Esophagus muscularis mucosa (tissue), 4 donors: Measurements from ENCODE around the gene TBC1D8. TPM values are rescaled to one million over a fixed set of nuclear protein-coding genes. Genes with fewer than 3 reads are reported as not detected.

Experiments used
- DNase-seq: peaks from one replicate; pipeline ENCODE4 v3.0.0-alpha.2; 2017; ENCODE audit errors: extremely low spot score
- H3K27ac ChIP-seq, 4 donors: fragments of 200-600 bp; sonication (generic); replicated peaks in 1 of 4; 1 replicate in 3 of 4; 2 replicates in 1 of 4; pipeline ENCODE4 v1.5.1; 2016 to 2019; ENCODE audit warnings: mild to moderate bottlenecking in 1 of 4
- H3K27me3 ChIP-seq, 4 donors: fragments of 200-600 bp; sonication (generic); one replicate each; pipeline versions ENCODE4 v1.5.1 to v1.6.0; 2016 to 2019
- H3K36me3 ChIP-seq, 4 donors: fragments of 200-600 bp; sonication (generic); one replicate each; pipeline ENCODE4 v1.5.1; 2016 to 2019
- H3K4me1 ChIP-seq, 4 donors: fragments of 200-600 bp; sonication (generic); one replicate each; pipeline ENCODE4 v1.5.1; 2016 to 2019
- H3K4me3 ChIP-seq, 4 donors: fragments of 200-600 bp; sonication (generic); 1 replicate in 2 of 4; 2 replicates in 2 of 4; pipeline ENCODE4 v1.5.1; 2016 to 2019; ENCODE audit warnings: mild to moderate bottlenecking in 4 of 4, moderate library complexity in 1 of 4
- H3K9me3 ChIP-seq, 4 donors: fragments of 200-600 bp; sonication (generic); 1 replicate in 3 of 4; 2 replicates in 1 of 4; pipeline ENCODE4 v1.5.1; 2016 to 2019
- EP300 ChIP-seq: sonication (generic); formaldehyde crosslinking; IDR thresholded peaks from one replicate; pipeline ENCODE4 v1.6.1; 2017; ENCODE audit warnings: antibody characterized with exemption
- POLR2A ChIP-seq: fragments of 450-650 bp; IDR thresholded peaks from one replicate; pipeline ENCODE4 v1.6.1; 2017; ENCODE audit warnings: antibody characterized with exemption, moderate library complexity, mild to moderate bottlenecking, low read depth
- POLR2AphosphoS5 ChIP-seq, 2 donors: sonication (generic); formaldehyde crosslinking; IDR thresholded peaks; one replicate each; pipeline ENCODE4 v1.6.1; 2017; ENCODE audit warnings: antibody characterized with exemption in 2 of 2
- WGBS: methylation state at CpG from one replicate; pipeline ENCODE4 v1.1.5; 2018; 5-methylcytosine and 5-hydroxymethylcytosine counted together
- intact Hi-C: fragments of 100-400 bp; cut with DNase I; formaldehyde crosslinking; loops from one replicate; pipeline ENCODE4 v1.15.1; 2023
- total RNA-seq, 4 donors: library from RNA; depleted of rRNA; stranded (reverse); fragments of >200 nt; gene quantifications; one replicate each; pipeline versions ENCODE4 v1.1.0 to v1.2.1, GENCODE V29; 2016
- TF ChIP-seq, protein P1 (sequence below), 3 experiments: fragments of 200-600 bp in 2 of 3; fragments of 450-650 bp in 1 of 3; sonication (generic) in 2 of 3; IDR thresholded peaks; one replicate each; pipeline ENCODE4 v1.5.1; 2017 to 2019; ENCODE audit warnings: antibody characterized with exemption in 3 of 3, mild to moderate bottlenecking in 2 of 3, moderate library complexity in 1 of 3

TBC1D8 gene
- total RNA-seq, 4 donors from 2014 or later: 16.7 to 23.4 (median 20.4) TPM

DNA sequence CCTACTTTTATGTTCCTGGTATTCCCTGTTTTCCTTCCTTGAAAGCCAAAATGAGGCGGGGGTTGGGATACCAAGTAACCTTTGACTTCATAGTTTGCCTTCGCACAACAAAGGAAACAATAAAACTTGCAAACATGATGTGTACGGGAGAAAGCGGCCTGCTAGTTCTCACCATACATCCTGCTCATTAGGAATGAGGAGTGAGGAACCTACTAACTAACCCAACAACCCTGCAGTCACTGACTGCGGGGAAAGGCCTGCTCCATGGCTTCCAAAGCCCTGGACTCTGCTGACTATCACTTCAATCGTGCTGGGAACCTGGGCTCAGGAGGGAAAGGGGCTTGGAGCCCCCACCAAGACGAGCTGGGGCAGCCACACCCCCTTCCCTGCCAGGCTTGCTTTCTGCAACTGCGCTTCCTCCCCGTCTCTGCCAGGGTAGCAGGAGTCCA, 124.9 kb downstream of the TBC1D8 start:
- TF ChIP-seq POLR2A (no peak), EP300 (no peak), POLR2AphosphoS5 (IDR thresholded peaks at IDR 0.05) (no peak)
- TF ChIP-seq, protein P1, sequence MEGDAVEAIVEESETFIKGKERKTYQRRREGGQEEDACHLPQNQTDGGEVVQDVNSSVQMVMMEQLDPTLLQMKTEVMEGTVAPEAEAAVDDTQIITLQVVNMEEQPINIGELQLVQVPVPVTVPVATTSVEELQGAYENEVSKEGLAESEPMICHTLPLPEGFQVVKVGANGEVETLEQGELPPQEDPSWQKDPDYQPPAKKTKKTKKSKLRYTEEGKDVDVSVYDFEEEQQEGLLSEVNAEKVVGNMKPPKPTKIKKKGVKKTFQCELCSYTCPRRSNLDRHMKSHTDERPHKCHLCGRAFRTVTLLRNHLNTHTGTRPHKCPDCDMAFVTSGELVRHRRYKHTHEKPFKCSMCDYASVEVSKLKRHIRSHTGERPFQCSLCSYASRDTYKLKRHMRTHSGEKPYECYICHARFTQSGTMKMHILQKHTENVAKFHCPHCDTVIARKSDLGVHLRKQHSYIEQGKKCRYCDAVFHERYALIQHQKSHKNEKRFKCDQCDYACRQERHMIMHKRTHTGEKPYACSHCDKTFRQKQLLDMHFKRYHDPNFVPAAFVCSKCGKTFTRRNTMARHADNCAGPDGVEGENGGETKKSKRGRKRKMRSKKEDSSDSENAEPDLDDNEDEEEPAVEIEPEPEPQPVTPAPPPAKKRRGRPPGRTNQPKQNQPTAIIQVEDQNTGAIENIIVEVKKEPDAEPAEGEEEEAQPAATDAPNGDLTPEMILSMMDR (IDR thresholded peaks at IDR 0.05): no peak
- no peak overlapping the region for H3K4me3 ChIP-seq
- intact Hi-C loops: no loop called here
- H3K36me3 ChIP-seq: peaks cover 28 to 84% (median 47%) of the 10 kb centered on the region in 4 donors
- 75% methylated on average over 9 of the region's 9 CpGs for WGBS
- H3K4me1 ChIP-seq: peaks cover 0 to 10% (median 3%) of the 10 kb centered on the region in 4 donors
- no peak overlapping the region for H3K27ac ChIP-seq
- no peak for DNase-seq
- no peaks in the 10 kb centered on the region for H3K9me3 ChIP-seq
- no peaks in the 10 kb centered on the region for H3K27me3 ChIP-seq

DNA sequence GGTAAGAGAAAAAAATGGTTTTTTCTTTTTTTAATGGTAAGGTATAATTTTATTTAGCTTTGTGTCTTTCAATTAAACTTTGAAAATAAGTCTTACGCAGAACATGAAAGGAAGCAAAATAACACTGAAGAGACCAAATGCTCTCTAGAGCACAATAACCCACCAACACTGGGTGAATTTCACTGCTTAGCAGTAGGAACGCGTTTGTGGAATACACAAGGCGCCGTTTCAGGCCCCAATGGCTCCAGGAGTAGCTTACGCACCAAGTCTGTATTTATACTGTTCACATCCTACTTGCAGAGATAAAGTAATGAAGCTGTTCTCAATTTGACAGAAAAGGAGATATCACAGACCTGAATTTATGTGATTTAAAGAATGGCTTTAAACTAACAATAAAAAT, 125.6 kb downstream of the TBC1D8 start:
- Histone ChIP-seq H3K27me3 (no peaks in the 10 kb centered on the region), H3K4me3 (no peak overlapping the region), H3K4me1 (peaks cover 0 to 5% (median 0%) of the 10 kb centered on the region in 4 donors), H3K27ac (no peak overlapping the region), H3K9me3 (no peaks in the 10 kb centered on the region), H3K36me3 (peaks cover 28 to 92% (median 52%) of the 10 kb centered on the region in 4 donors)
- TF ChIP-seq EP300: no peak
- TF ChIP-seq POLR2A: no peak
- no peak for TF ChIP-seq POLR2AphosphoS5 (IDR thresholded peaks at IDR 0.05)
- TF ChIP-seq, protein P1 (IDR thresholded peaks at IDR 0.05): no peak
- no peak for DNase-seq
- intact Hi-C loops: no loop called here
- WGBS: 92% methylated on average over 6 of the region's 6 CpGs

DNA sequence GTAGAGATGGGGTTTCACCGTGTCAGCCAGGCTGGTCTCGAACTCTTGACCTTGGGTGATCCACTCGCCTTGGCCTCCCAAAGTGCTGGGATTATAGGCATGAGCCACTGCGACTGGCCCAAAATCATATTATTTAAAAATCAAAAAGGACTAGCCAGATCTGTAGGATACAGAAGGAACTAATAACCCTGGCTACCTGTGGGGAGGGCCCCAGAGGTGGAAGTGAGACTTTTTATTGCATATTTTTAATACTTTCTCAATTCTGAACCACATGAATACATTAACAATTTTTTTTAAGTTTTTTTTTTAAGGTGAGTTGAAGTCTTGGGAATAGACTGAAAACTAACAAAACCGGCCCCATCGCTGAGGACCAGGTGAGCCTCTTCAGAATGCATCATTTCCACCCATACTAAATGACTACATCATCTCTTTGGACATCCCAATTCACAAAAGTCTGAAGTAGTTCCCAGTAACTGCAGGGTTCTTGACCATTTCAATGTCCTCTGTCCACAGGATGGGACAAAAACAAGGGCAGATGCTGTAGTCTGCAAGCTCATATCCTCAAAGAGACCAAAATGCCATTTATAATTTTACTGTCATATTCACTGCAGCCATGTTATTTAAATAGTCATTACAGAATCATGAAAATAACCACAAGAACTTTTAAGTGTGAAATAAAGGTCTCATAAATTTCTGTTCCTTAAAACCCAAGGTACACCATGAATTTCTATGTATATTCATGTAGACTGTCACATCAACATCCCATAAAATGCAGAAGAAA, 127.7 kb downstream of the TBC1D8 start:
- Histone ChIP-seq H3K4me1 (no peaks in the 10 kb centered on the region), H3K27me3 (no peaks in the 10 kb centered on the region), H3K9me3 (no peaks in the 10 kb centered on the region), H3K36me3 (peaks cover 18 to 96% (median 51%) of the 10 kb centered on the region in 4 donors), H3K27ac (no peak overlapping the region), H3K4me3 (no peak overlapping the region)
- DNase-seq: no peak
- intact Hi-C loops: no loop called here
- WGBS: 99% methylated on average over 6 of the region's 6 CpGs
- no peak for TF ChIP-seq POLR2AphosphoS5 (IDR thresholded peaks at IDR 0.05)

DNA sequence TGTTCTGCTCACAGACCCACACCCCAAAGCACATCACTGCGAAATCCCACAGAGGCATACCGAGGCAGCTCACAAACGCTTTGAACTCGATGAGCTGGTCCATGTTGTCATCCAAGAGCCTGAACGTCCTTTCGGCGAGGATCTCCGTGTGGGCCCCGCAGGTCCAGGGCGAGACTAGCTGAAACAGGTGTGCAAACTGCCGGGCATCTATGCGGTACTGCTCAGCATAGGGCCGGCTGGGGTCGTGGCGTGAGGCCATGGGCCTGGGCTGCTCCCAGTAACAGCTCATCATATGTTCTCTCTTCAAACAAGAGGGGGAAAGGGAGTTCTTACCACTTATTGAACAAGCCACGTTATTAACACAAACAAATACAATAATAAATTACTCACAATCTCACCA, 129.0 kb downstream of the TBC1D8 start:
- TF ChIP-seq, protein P1 (IDR thresholded peaks at IDR 0.05): no peak
- TF ChIP-seq POLR2A: no peak
- Histone ChIP-seq H3K27me3 (no peaks in the 10 kb centered on the region), H3K27ac (no peak overlapping the region), H3K4me3 (no peak overlapping the region), H3K9me3 (no peaks in the 10 kb centered on the region), H3K36me3 (peaks cover 10 to 93% (median 41%) of the 10 kb centered on the region in 4 donors), H3K4me1 (no peaks in the 10 kb centered on the region)
- intact Hi-C loops: no loop called here
- DNase-seq: no peak
- 87% methylated on average over 16 of the region's 16 CpGs for WGBS

DNA sequence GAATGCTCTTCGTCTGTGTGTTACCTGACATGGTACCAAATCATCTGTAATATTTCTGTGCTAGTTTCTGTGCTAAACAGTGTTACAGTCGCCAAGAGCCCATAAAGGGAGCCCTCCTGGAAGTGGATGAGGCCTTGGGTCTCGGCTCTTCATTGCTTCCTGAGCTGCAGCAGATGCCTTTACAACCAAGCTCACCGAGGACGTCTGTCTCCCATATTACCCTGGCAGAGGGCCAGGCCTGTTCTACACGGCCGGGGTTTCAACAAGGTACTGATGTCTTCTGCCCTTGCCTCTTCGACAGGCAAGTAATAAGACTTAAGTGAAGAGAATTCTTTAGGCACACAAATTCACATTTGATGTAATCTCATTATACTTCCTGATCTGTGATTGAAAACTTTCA, 132.2 kb downstream of the TBC1D8 start:
- WGBS: 56% methylated on average over 8 of the region's 8 CpGs
- TF ChIP-seq POLR2AphosphoS5 (IDR thresholded peaks at IDR 0.05) (no peak), EP300 (no peak), POLR2A (no peak)
- TF ChIP-seq, protein P1 (IDR thresholded peaks at IDR 0.05): no peak
- Histone ChIP-seq H3K4me3 (no peak overlapping the region), H3K4me1 (no peaks in the 10 kb centered on the region), H3K9me3 (no peaks in the 10 kb centered on the region), H3K27ac (no peak overlapping the region), H3K27me3 (no peaks in the 10 kb centered on the region), H3K36me3 (peaks cover 6 to 80% (median 28%) of the 10 kb centered on the region in 4 donors)
- intact Hi-C loops: no loop called here
- no peak for DNase-seq
